A673 (cell line): Measurements from ENCODE around the gene TOR1A.

Experiments
- EZH2 ChIP-seq: fragments of 200-600 bp; sonication (generic); IDR thresholded peaks from 2 replicates; pipeline ENCODE4 v1.6.1; 2017; ENCODE audit warnings: borderline replicate concordance, low read depth, mild to moderate bottlenecking, mixed read lengths, antibody characterized with exemption, low read length; ENCODE audit not compliant: poor library complexity, severe bottlenecking
- TF ChIP-seq, protein P1 (sequence below): fragments of 300-800, 200-600 bp; sonication (generic); conservative IDR thresholded peaks from 2 replicates; pipeline ENCODE4 v1.5.1; 2017; ENCODE audit warnings: low read depth, mild to moderate bottlenecking, antibody characterized with exemption, low read length, moderate library complexity, mixed read lengths

DNA sequence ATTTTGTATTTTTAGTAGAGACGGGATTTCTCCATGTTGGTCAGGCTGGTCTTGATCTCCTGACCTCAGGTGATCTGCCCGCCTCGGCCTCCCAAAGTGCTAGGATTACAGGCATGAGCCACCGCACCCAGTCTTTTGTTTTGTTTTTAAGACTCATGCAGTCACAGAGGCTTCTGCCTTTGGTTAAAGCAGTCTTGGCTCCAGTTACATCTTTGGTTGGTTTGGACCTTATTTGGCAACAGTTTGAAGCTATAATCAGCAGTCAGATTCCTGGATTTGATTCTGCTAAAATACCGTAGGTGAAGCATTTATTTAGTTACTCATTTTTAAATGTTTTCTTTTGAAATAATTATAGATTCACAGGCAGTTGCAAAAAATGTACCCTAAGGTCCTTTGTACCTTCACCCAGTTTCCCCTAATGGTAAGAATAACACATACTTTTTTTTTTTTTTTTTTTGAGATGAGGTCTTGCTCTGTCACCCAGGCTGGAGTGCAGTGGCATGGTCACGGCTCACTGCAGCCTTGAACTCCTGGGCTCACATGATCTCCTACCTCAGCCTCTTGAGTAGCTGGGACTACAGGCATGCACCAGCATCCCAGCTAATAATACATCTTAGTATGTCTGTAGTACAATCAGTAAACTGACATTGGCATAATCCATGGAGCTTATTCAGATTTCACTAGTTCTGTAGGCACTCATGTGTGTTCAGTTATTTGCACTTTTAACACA, 27.1 kb upstream of the TOR1A start:
- TF ChIP-seq, protein P1, sequence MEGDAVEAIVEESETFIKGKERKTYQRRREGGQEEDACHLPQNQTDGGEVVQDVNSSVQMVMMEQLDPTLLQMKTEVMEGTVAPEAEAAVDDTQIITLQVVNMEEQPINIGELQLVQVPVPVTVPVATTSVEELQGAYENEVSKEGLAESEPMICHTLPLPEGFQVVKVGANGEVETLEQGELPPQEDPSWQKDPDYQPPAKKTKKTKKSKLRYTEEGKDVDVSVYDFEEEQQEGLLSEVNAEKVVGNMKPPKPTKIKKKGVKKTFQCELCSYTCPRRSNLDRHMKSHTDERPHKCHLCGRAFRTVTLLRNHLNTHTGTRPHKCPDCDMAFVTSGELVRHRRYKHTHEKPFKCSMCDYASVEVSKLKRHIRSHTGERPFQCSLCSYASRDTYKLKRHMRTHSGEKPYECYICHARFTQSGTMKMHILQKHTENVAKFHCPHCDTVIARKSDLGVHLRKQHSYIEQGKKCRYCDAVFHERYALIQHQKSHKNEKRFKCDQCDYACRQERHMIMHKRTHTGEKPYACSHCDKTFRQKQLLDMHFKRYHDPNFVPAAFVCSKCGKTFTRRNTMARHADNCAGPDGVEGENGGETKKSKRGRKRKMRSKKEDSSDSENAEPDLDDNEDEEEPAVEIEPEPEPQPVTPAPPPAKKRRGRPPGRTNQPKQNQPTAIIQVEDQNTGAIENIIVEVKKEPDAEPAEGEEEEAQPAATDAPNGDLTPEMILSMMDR, result no peak
- TF ChIP-seq EZH2, result no peak
